DND-41 (cell line): ENCODE results near the gene G6PC3.

Experiments used
- CTCF ChIP-seq: IDR thresholded peaks from 2 replicates; pipeline ENCODE4 v1.5.1; 2012; ENCODE audit warnings: borderline replicate concordance, low read length, moderate library complexity, mild to moderate bottlenecking; ENCODE audit not compliant: poor library complexity, severe bottlenecking; ENCODE audit errors: extremely low read depth
- EZH2 ChIP-seq: IDR thresholded peaks from 3 replicates; pipeline ENCODE4 v1.6.1; 2012; ENCODE audit warnings: borderline replicate concordance, low read depth, mild to moderate bottlenecking, moderate library complexity, low read length, inconsistent platforms; ENCODE audit not compliant: severe bottlenecking

DNA sequence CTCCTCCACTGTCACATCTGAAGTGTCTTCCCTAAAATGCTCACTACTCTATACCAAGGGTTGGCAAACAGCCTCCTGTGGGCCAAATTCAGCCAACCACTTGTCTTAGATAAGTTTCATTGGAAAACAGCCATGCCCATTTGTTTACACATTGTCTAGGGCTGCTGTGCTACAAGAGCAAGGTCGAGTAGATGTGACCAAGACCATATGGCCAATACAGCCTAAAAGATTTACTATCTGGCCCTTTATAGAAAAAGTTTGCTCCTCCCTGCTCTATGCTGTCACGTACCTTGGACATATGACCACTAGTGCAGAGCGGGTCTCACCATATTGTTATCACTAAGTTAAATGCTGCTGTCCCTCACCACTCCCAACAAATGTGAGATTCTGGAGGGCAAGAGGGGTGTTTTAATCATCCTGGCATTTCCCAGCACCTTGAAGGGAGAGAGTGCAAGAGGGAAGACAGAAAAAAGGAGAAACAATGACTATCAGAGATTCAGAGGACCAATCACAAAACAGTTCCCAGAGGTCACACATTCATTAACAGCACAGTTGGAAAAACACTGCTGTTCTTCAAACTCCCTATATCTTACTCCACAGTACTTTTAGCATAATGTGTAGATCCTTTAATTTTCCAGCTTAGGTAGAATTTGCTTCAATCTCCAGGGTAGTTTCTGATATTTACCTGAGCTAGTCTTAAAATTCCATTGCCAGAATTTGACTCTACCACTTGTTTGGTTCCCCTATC is 17.2 kb upstream of the G6PC3 start:
- TF ChIP-seq EZH2, result no peak
- TF ChIP-seq CTCF, result no peak
